HEK293 (cell line): ENCODE measurements around the gene ZNF524.
A peak's percentile ranks its signal among the peaks of the same experiment; 100 is the strongest.

Experiments used
- CTCF ChIP-seq: fragments of 450-650 bp; formaldehyde crosslinking; IDR thresholded peaks from 2 replicates; pipeline ENCODE4 v1.5.1; 2016; ENCODE audit warnings: missing biosample characterization, missing genetic modification characterization
- EGR2 ChIP-seq: fragments of 450-650 bp; formaldehyde crosslinking; IDR thresholded peaks from 2 replicates; pipeline ENCODE4 v1.5.1; 2016; ENCODE audit warnings: low read depth, missing biosample characterization, missing genetic modification characterization
- FEZF1 ChIP-seq: fragments of 450-650 bp; formaldehyde crosslinking; IDR thresholded peaks from 2 replicates; pipeline ENCODE4 v1.5.1; 2016; ENCODE audit warnings: missing biosample characterization, missing genetic modification characterization
- IKZF3 ChIP-seq: fragments of 450-650 bp; IDR thresholded peaks from 2 replicates; pipeline ENCODE4 v1.5.0; 2018; ENCODE audit warnings: missing biosample characterization, mild to moderate bottlenecking, missing genetic modification characterization, moderate library complexity
- PBX3 ChIP-seq: sonication (generic); formaldehyde crosslinking; IDR thresholded peaks from 2 replicates; pipeline ENCODE4 v1.8.1; 2022; ENCODE audit warnings: mild to moderate bottlenecking, moderate library complexity, missing genetic modification reagents
- SCRT1 ChIP-seq: fragments of 450-650 bp; formaldehyde crosslinking; IDR thresholded peaks from 2 replicates; pipeline ENCODE4 v1.5.1; 2016; ENCODE audit warnings: missing biosample characterization, missing genetic modification characterization, borderline replicate concordance
- SP3 ChIP-seq: fragments of 450-650 bp; formaldehyde crosslinking; IDR thresholded peaks from 2 replicates; pipeline ENCODE4 v1.5.1; 2016; ENCODE audit warnings: missing biosample characterization, missing genetic modification characterization
- SP7 ChIP-seq: fragments of 450-650 bp; formaldehyde crosslinking; IDR thresholded peaks from 2 replicates; pipeline ENCODE4 v1.5.1; 2016; ENCODE audit warnings: missing biosample characterization, missing genetic modification characterization
- ZBTB8A ChIP-seq: fragments of 450-650 bp; formaldehyde crosslinking; IDR thresholded peaks from 2 replicates; pipeline ENCODE4 v1.5.1; 2016; ENCODE audit warnings: missing biosample characterization, missing genetic modification characterization
- ZFHX2 ChIP-seq: fragments of 450-650 bp; formaldehyde crosslinking; conservative IDR thresholded peaks from 2 replicates; pipeline ENCODE4 v1.5.1; 2016; ENCODE audit warnings: missing biosample characterization, missing genetic modification characterization
- ZFP37 ChIP-seq: fragments of 450-650 bp; formaldehyde crosslinking; IDR thresholded peaks from 2 replicates; pipeline ENCODE4 v1.5.1; 2016; ENCODE audit warnings: missing biosample characterization, missing genetic modification characterization
- ZIC2 ChIP-seq: fragments of 450-650 bp; formaldehyde crosslinking; IDR thresholded peaks from 2 replicates; pipeline ENCODE4 v1.5.1; 2016; ENCODE audit warnings: missing biosample characterization, missing genetic modification characterization
- ZNF280C ChIP-seq: fragments of 450-650 bp; formaldehyde crosslinking; IDR thresholded peaks from 2 replicates; pipeline ENCODE4 v1.5.1; 2016; ENCODE audit warnings: missing biosample characterization, missing genetic modification characterization
- ZNF280D ChIP-seq: fragments of 450-650 bp; formaldehyde crosslinking; IDR thresholded peaks from 2 replicates; pipeline ENCODE4 v1.5.1; 2016; ENCODE audit warnings: missing biosample characterization, missing genetic modification characterization
- ZNF37A ChIP-seq: fragments of 450-650 bp; IDR thresholded peaks from 2 replicates; pipeline ENCODE4 v1.5.1; 2018; ENCODE audit warnings: missing biosample characterization, missing genetic modification characterization
- ZNF488 ChIP-seq: fragments of 450-650 bp; formaldehyde crosslinking; IDR thresholded peaks from 2 replicates; pipeline ENCODE4 v1.5.1; 2016; ENCODE audit warnings: missing biosample characterization, missing genetic modification characterization
- ZNF518A ChIP-seq: fragments of 450-650 bp; formaldehyde crosslinking; conservative IDR thresholded peaks from 2 replicates; pipeline ENCODE4 v1.5.1; 2016; ENCODE audit warnings: low read depth, missing biosample characterization, missing genetic modification characterization
- ZNF549 ChIP-seq: fragments of 450-650 bp; IDR thresholded peaks from 2 replicates; pipeline ENCODE4 v1.5.1; 2018; ENCODE audit warnings: missing biosample characterization, missing genetic modification characterization, mild to moderate bottlenecking, inconsistent platforms, moderate library complexity
- ZNF621 ChIP-seq: fragments of 450-650 bp; formaldehyde crosslinking; IDR thresholded peaks from 2 replicates; pipeline ENCODE4 v1.5.1; 2017; ENCODE audit warnings: missing biosample characterization, missing genetic modification characterization
- ZNF660 ChIP-seq: fragments of 450-650 bp; IDR thresholded peaks from 2 replicates; pipeline ENCODE4 v1.5.1; 2018; ENCODE audit warnings: missing biosample characterization, mild to moderate bottlenecking, missing genetic modification characterization

The ZNF524 gene

GRCh38 chr19:55640577-55641425, 40.7 kb downstream of the ZNF524 start, which contains the start of gene ZNF580 (continued):
- TF ChIP-seq ZNF518A (tag by site-specific recombination): no peak
- TF ChIP-seq ZNF549 (tag by site-specific recombination): no peak
- peak; percentile 19; the same call in 1 of the 2 replicates for TF ChIP-seq CTCF (tag by site-specific recombination)
- no peak for TF ChIP-seq ZNF488 (tag by site-specific recombination)
- TF ChIP-seq ZNF280C (tag by site-specific recombination): no peak
- peak; percentile 51 for TF ChIP-seq ZIC2 (tag by site-specific recombination)
- TF ChIP-seq SP3 (tag by site-specific recombination): peak; percentile 80
- TF ChIP-seq ZFHX2 (tag by site-specific recombination): peak; percentile 90
- peak; percentile 90; the same call in 1 of the 2 replicates for TF ChIP-seq PBX3 (CRISPR knock-in tag)
- TF ChIP-seq SP7 (tag by site-specific recombination): peak; percentile 49; the same call in 1 of the 2 replicates
- TF ChIP-seq ZFP37: peak; percentile 43; the same call in 1 of the 2 replicates
- peak; percentile 45; the same call in 1 of the 2 replicates for TF ChIP-seq ZBTB8A (tag by site-specific recombination)
- TF ChIP-seq ZNF660 (tag by site-specific recombination): peak; percentile 47; the same call in 1 of the 2 replicates
- TF ChIP-seq IKZF3 (tag by site-specific recombination): peak; percentile 66
- TF ChIP-seq ZNF280D (tag by site-specific recombination): no peak
- TF ChIP-seq SCRT1: no peak
- TF ChIP-seq ZNF37A (tag by site-specific recombination): no peak
- TF ChIP-seq EGR2: peak; percentile 80
- no peak for TF ChIP-seq FEZF1 (tag by site-specific recombination)
- TF ChIP-seq ZNF621 (tag by site-specific recombination): no peak
